Mammary epithelial cell (primary cell): ENCODE measurements around the gene ZBTB21.

ENCODE experiments used
- CTCF ChIP-seq, 2 donors: IDR thresholded peaks in 1 of 2; conservative IDR thresholded peaks in 1 of 2; 2 replicates each; pipeline ENCODE4 v1.5.1; 2011 to 2012; ENCODE audit warnings: inconsistent platforms in 2 of 2, low read length in 2 of 2, mild to moderate bottlenecking in 2 of 2, control low read depth in 1 of 2, low read depth in 1 of 2; ENCODE audit not compliant: insufficient read depth in 1 of 2; ENCODE audit errors: extremely low read depth in 1 of 2
- EZH2 ChIP-seq: IDR thresholded peaks from 2 replicates; pipeline ENCODE4 v1.6.1; 2012; ENCODE audit warnings: low read length, inconsistent platforms, borderline replicate concordance

GRCh38 chr21:41958886-41959563 lies 51.1 kb downstream of the ZBTB21 start:
- TF ChIP-seq EZH2 (no peak), CTCF (conservative IDR thresholded peaks at IDR 0.05 in 1 of 2, IDR thresholded peaks at IDR 0.05 in 1 of 2; ENCODE audit: extremely low read depth in 1 of 2, insufficient read depth in 1 of 2, low read depth in 1 of 2, low read length in 2 of 2) (no peak)
